Hepatic stellate cell (primary cell): Measurements from ENCODE around the gene ZNF385B.
A peak's percentile ranks its signal among the peaks of the same experiment; 100 is the strongest.

Source experiments
- DNase-seq: peaks from one replicate; pipeline ENCODE4 v3.0.0; 2011; ENCODE audit warnings: low spot score

Gene ZNF385B

GRCh38 chr2:179584760-179585159, 276.7 kb downstream of the ZNF385B start:
- no peak for DNase-seq

GRCh38 chr2:179581605-179582004, 279.8 kb downstream of the ZNF385B start:
- DNase-seq: no peak

DNA sequence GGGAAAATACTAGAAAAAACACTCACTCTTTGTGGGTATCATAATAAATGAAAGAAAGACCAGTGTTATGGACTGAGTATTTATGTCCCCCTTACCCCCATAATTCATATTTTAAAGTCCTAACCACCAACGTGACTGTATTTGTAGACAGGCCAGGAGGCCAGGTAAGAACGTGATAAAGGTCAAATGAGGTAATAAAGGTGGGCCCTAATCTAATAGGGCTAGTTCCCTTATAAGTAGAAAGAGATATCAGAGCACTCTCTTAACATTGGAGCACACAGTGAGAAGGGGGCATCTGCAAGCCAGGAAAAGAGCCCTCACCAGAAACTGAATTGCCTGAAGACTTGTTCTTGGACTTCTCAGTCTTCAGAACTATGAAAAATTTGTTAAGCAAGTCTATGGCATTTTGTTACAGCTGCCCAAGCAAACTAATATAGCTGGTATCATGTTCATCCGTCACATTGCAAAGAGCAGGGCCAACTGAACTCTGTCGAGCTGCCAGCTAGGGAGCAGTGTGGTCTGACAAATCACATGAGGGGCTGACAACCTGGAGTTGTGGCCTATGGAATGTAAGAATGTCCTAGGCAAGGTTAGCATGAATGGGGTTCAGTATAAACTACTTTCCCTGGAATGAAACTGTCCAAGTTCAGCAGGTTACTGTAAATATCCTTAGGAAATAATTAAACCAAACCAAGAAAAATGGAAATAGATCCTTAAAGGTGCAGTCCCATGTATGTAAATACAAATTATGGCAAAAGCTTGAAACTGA, 280.9 kb downstream of the ZNF385B start:
- DNase-seq: no peak

GRCh38 chr2:179579800-179580199, 281.6 kb downstream of the ZNF385B start:
- DNase-seq: no peak

DNA sequence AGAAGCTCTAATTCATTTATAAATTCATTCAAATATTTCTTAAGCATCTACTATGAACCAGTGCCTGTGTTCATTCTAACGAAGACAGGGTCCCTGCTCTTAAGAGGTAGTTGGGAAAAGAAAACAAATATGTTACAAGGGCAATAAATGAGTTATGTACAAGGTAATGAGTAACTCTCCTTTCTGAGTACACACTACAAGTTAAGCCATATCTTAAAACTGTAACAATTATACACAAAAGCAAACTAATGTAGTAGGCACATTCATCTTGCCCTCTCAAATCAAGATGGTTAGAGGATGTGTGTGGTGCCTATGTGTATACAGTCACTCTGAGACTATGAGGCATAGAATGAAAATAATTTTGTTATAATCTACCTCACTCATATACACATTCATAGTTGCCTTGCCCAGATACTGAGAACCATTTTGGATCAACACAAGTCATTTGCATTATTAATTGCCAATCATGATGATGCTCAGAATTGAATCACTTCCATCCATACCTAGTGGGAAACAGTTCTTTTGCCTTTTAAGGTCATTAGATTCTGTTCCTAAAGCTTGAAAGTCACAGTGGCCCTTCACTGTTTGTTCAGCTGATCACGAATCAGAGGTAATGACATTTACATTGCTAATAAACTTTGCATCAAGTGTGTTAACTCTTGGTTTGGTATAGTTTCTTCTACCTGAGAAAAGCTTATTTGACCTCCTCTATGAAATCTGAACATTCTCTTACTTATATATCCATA, 283.1 kb downstream of the ZNF385B start:
- DNase-seq: no peak

DNA sequence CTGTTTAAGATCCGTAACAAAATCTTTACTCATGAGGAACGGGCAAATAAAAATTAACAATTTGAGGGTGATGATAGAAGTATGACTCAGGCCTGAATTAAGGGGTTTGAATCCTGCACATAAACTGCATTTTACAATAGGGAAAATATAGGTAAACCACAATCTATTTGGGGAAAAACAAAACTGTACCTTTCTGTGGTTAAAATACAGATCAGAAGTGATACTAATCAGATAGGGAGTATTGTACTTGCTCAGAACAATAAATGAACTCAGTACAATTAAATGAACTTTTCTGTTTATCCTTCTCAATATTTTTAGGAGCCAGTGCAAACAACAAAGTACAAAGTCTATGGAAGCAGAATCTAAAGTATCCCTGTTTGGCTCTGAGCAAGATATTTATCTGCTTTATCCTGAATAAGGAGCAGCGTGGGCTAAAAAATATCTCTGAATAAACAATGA, 287.3 kb downstream of the ZNF385B start:
- DNase-seq: no peak

- DNase-seq: no peak
These were observed 288.9 kb downstream of the ZNF385B start for GRCh38 chr2:179572544-179572943.

DNA sequence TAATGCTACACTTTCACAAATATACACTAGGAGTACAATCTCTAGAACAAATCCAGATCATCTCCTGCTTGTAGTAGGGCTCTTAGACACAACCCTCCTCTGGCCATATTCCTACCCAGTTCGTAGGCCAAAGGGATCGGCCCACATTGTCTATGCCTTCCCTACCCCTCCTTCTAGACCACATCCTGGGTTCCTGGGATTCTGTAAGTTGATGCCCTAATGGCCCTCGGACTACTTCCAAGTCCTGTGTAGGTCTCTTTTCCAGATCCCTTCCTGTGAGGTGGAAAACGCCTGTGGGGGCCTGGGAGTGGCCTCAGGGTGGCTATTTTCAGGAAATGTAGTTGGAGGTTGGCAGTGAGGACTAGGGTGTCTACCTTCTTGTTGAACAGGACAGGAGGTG, 289.7 kb downstream of the ZNF385B start:
- DNase-seq: no peak

DNA sequence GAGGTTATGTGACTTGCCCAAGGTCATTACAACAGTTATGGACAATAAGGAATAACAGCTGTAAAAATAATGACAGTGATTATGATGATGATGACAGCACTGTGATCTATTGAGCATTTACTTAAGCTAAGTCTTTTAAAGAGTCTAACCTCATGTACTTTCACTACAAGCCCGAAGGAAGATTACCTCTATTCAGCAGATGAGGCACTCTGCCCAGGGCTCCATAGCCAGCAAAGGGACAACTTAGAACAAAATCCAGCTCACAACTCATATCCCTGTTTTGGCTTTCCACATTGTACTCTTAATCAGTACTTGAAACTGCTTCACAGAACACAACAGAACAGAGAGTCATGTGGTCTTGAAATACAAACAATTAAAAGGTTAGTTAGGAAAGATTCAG, 290.2 kb downstream of the ZNF385B start:
- DNase-seq: no peak

DNA sequence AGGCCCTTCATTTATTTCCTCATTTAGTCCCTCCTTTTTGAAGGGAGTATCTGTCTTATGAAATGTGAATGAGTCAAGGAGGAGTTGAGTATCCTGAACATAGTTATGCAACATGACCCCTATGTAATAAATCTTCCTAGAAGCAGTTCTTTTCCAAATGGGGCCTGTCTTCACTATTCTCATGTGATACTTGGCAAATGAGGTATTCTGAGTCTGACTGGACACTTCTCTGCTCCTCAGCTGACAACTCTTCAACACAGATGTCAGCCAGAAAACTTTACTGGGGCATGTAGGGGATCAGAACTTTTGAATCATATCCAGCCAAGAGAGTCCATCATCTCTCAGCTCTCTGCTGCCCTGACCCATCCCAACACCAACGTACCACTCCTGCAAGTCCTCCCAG, 291.6 kb downstream of the ZNF385B start:
- peak; percentile 0 for DNase-seq

DNA sequence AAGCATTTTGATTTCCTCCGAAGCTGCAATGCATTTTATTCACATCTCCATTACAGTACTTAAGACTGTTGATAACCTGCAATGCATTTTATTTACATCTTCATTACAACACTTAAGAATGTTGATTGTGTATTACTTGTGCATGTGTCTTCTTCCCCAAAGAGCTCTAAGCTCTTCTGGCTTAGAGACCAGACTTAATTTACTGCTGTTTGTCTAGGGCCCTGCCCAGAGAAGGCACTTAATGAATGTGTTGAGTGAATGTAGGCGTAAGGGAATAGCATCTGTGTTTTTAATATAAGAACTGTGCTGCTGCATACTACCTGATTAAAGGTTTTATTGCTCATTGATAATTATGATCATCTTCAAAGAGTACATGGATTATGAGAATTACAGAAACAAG, 295.6 kb downstream of the ZNF385B start:
- DNase-seq: no peak

DNA sequence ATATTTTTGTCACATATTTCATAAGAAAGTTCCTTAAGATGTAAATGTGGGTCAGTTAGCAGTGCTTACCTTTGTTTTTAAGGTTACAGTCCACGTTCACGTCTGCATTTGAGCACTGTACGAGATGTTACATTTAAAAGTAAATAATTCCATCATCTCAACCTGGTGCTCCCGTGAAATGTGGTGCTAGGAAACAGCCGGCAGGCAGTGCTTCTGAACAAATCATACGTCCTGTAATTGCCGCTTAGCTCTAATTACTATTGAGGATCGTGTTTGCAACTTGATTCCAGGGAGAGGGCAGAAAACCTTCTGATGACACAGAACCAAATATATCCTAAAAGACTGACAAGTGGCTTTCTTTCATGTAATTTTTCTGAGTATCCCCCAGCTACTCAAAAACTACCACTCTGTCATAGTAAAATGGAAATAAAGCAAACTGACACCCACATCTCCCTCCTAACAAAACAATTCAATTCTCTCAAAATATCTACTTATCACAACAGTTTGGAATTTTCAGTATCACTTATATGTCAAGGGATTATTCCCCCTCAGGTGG, 299.0 kb downstream of the ZNF385B start:
- no peak for DNase-seq

- no peak for DNase-seq
These were observed 299.7 kb downstream of the ZNF385B start for GRCh38 chr2:179561702-179562101.

- DNase-seq: no peak
These were observed 301.1 kb downstream of the ZNF385B start for GRCh38 chr2:179560257-179560735.

- DNase-seq: no peak
These were observed 302.2 kb downstream of the ZNF385B start for GRCh38 chr2:179559108-179559806.

DNA sequence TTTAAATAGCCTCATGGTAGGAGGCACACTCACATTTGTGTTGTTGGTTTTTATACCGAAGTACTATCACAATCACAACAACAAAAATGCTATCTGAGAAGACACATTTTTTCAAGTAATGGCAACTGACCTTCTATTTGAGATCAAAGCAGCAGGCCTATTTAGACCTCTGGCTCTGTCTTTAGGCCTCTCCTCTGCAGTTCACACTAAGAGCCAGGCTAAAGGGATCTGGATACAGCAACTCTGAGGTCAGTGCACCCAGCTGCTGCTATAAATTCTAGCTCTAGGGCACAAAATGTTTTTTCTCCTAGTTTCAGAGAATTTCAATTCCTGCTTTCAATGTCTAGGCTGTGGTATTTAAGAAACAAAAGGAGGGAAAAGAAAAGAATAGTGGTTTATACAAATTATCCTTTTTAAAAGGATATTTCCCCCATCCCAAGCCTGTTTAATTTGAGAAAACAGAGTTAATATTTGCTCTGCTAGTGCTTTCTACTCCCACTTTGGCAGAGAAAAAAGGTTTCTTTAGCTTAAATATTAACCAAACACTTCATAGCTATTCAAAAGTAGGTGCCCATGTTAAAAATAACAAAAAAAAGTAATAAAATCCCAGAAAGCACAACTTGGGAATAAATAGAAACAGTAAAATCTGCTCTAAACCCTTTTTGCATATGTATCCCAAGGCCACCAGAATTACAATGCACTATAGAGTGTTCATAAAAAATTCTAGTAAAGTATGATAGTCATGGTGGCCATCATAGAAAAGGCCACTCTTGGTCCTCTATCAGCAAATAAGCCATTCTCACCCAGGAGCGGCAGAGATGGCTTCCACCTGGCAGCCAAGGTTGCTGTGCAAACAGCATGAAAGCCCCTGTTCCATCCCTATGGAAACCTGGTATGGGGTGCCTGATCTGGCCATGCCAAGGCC, 303.1 kb downstream of the ZNF385B start:
- DNase-seq: no peak

- DNase-seq: no peak
These were observed 305.0 kb downstream of the ZNF385B start for GRCh38 chr2:179556425-179556824.

GRCh38 chr2:179555691-179556283, 305.6 kb downstream of the ZNF385B start:
- no peak for DNase-seq

DNA sequence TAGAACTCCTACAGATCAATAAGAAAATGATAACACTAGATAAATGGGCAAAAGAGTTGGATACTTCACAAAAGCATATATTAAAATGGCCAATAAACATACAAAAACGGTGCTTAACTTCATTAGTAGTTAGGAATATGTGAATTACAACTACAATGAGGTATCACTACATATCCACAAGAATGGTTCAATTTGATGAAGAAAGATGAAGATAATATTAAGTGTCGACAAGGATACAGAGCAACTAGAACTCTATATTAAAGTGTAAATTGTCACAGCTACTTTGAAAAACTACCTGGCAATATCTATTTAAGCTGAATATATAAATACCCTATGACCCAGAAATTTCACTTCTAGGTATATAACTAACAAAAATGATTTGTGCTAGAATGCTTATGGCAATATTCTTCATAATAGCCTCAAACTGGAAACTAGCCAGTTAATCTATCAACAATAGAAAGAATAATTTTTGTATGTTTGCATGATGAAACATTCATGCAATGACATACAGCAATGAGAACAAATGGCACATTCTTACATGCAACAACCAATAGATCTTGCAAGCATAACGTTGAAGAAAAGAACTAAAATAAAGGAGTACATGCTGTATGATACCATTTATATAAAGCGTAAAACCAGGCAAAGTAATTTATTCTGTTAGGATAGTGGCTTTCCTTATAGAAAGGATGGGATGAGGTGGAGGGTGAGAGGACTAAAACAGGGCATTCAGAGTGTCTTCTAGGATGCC, 306.6 kb downstream of the ZNF385B start:
- DNase-seq: no peak

- no peak for DNase-seq
These were observed 308.0 kb downstream of the ZNF385B start for GRCh38 chr2:179553382-179553781.
